Right cardiac atrium (tissue), 5 donors: ENCODE measurements around the gene FEN1. TPM values are rescaled to one million over a fixed set of nuclear protein-coding genes. Genes with fewer than 3 reads are reported as not detected.

Source experiments
- polyA plus RNA-seq: library from polyadenylated mRNA; stranded (reverse); fragments of 200-250 nt; gene quantifications from one replicate; pipeline ENCODE4 v1.2.3, GENCODE V29; 2013
- total RNA-seq, 4 donors: library from RNA; stranded (reverse); fragmentation: NEBNext Ultra II Directional; extraction: Animal tissue kit (Norgen Biotek cat#: 25700); gene quantifications; one replicate each; pipeline ENCODE4 v1.2.1, GENCODE V29; 2021
- donor health status: healthy with polysubstance abuse.
- donor health status: DM: no; HTN: yes; CAD: no.
- donor health status: DM: no; HTN: no; CAD: no.
- donor health status: DM: no; HTN: yes; CAD: no; lungs with severe emphysema.
- donor health status: DM: yes; HTN: yes; CAD: no.

Gene FEN1
- total and polyA plus RNA-seq, 5 donors, result 4.6 to 5.4 (median 5.1) TPM

Other genes with a start within 250 kb of the FEN1 start
- 10 to 100 TPM; 17.4 to 48.3 (median 43.5) TPM for gene SYT7, start 211.8 kb upstream of the FEN1 start, total RNA-seq
- gene SYT7, start 211.8 kb upstream of the FEN1 start, polyA plus RNA-seq, result 36.2 TPM
- gene DAGLA, start 112.5 kb upstream of the FEN1 start, total RNA-seq, result 1 to 10 TPM; 4.1 to 7.2 (median 6.1) TPM
- gene DAGLA, start 112.5 kb upstream of the FEN1 start, polyA plus RNA-seq, result 3.7 TPM
- 1 to 10 TPM in 3 of 4 donors, under 1 TPM in 1; 0.62 to 1.9 (median 1.4) TPM for gene MYRF, start 40.3 kb upstream of the FEN1 start, total RNA-seq
- gene MYRF, start 40.3 kb upstream of the FEN1 start, polyA plus RNA-seq, result 0.70 TPM
- 100 to 1,000 TPM; 107 to 113 (median 111) TPM for gene TMEM258, start 312 bp upstream of the FEN1 start, total RNA-seq
- gene TMEM258, start 312 bp upstream of the FEN1 start, polyA plus RNA-seq, result 170 TPM
- gene FADS1, start 24.1 kb downstream of the FEN1 start, total RNA-seq, result 10 to 100 TPM; 41.3 to 45.7 (median 43.3) TPM
- gene FADS1, start 24.1 kb downstream of the FEN1 start, polyA plus RNA-seq, result 27.6 TPM
- gene FADS2, start 35.4 kb downstream of the FEN1 start, total RNA-seq, result 10 to 100 TPM; 16.4 to 38.1 (median 31.1) TPM
- 30.6 TPM for gene FADS2, start 35.4 kb downstream of the FEN1 start, polyA plus RNA-seq
- gene FADS3, start 98.6 kb downstream of the FEN1 start, total RNA-seq, result 10 to 100 TPM; 37.5 to 50.1 (median 42.5) TPM
- 43.1 TPM for gene FADS3, start 98.6 kb downstream of the FEN1 start, polyA plus RNA-seq
- gene RAB3IL1, start 124.7 kb downstream of the FEN1 start, total RNA-seq, result 10 to 100 TPM; 12.0 to 18.9 (median 14.9) TPM
- 9.7 TPM for gene RAB3IL1, start 124.7 kb downstream of the FEN1 start, polyA plus RNA-seq
- gene BEST1, start 157.4 kb downstream of the FEN1 start, total RNA-seq, result 1 to 10 TPM; 2.9 to 4.6 (median 3.2) TPM
- 4.6 TPM for gene BEST1, start 157.4 kb downstream of the FEN1 start, polyA plus RNA-seq
- 1,000 to 10,000 TPM; 2,632 to 3,447 (median 3,097) TPM for gene FTH1, start 174.7 kb downstream of the FEN1 start, total RNA-seq
- gene FTH1, start 174.7 kb downstream of the FEN1 start, polyA plus RNA-seq, result 3,090 TPM